Muscle of leg (tissue), 11 donors: Measurements from ENCODE around the gene ARHGEF25. TPM values are rescaled to one million over a fixed set of nuclear protein-coding genes. Genes with fewer than 3 reads are reported as not detected.
A peak's percentile ranks its signal among the peaks of the same experiment; 100 is the strongest.
"Not testable (repeated sequence)": the region's sequence is repeated elsewhere in the genome, so short reads cannot be mapped to it uniquely, and the experiment has no call there.

ENCODE experiments used
- DNase-seq: peaks from one replicate; pipeline ENCODE4 v3.0.0; 2013
- H3K27ac ChIP-seq: one replicate; pipeline ENCODE4 v1.5.1; 2013; ENCODE audit warnings: mild to moderate bottlenecking, low read length, control low read depth
- H3K27me3 ChIP-seq: one replicate; pipeline ENCODE4 v1.6.1; 2013; ENCODE audit warnings: low read length; ENCODE audit not compliant: control insufficient read depth, insufficient read depth
- H3K36me3 ChIP-seq: one replicate; pipeline ENCODE4 v1.6.1; 2013; ENCODE audit warnings: low read length; ENCODE audit not compliant: control insufficient read depth, insufficient read depth
- H3K4me1 ChIP-seq: one replicate; pipeline ENCODE4 v1.6.1; 2013; ENCODE audit warnings: low read length; ENCODE audit not compliant: control insufficient read depth, insufficient read depth
- H3K4me3 ChIP-seq: one replicate; pipeline ENCODE4 v1.5.1; 2013; ENCODE audit warnings: low read length, control low read depth
- H3K9me3 ChIP-seq: replicated peaks from 2 replicates; pipeline ENCODE4 v1.6.1; 2013; ENCODE audit warnings: low read depth, low read length; ENCODE audit not compliant: control insufficient read depth
- WGBS: methylation state at CpG from one replicate; pipeline ENCODE4 v1.1.5; 2013; ENCODE audit warnings: missing lambda C conversion rate; ENCODE audit not compliant: insufficient coverage; 5-methylcytosine and 5-hydroxymethylcytosine counted together
- polyA plus RNA-seq, 8 donors: library from polyadenylated mRNA; unstranded; fragments of 120-200 nt; gene quantifications; one replicate each; pipeline versions ENCODE4 v1.2.1 to v1.2.3, GENCODE V29; 2013; ENCODE audit warnings: inconsistent platforms in 1 of 8, low replicate concordance in 1 of 8; ENCODE audit not compliant: insufficient read length in 8 of 8, insufficient read depth in 1 of 8
- total RNA-seq: library from RNA; stranded (reverse); fragments of 120-200 nt; gene quantifications from one replicate; pipeline ENCODE4 v1.2.4, GENCODE V29; 2013

Gene ARHGEF25
- total and polyA plus RNA-seq, 9 donors = 32.3 to 51.2 (median 40.2) TPM

GRCh38 chr12:57614178-57614947 is 3.1 kb downstream of the ARHGEF25 start:
- WGBS = 87% methylated on average over 3 of the region's 14 CpGs
- peaks cover 61% of the 10 kb centered on the region for H3K27me3 ChIP-seq
- peaks cover 38% of the 10 kb centered on the region for H3K36me3 ChIP-seq
- H3K9me3 ChIP-seq = no peaks in the 10 kb centered on the region
- H3K27ac ChIP-seq = no peak overlapping the region
- peak; percentile 52 for DNase-seq
- no peak overlapping the region for H3K4me3 ChIP-seq
- peaks cover 32% of the 10 kb centered on the region for H3K4me1 ChIP-seq

GRCh38 chr12:57614948-57615500 is 3.8 kb downstream of the ARHGEF25 start:
- Histone ChIP-seq H3K4me3 (no peak overlapping the region), H3K27me3 (peaks cover 63% of the 10 kb centered on the region), H3K36me3 (peaks cover 38% of the 10 kb centered on the region), H3K9me3 (no peaks in the 10 kb centered on the region), H3K4me1 (peaks cover 28% of the 10 kb centered on the region), H3K27ac (no peak overlapping the region)
- peak; percentile 1 for DNase-seq
- WGBS = 96% methylated on average over 5 of the region's 11 CpGs

- Histone ChIP-seq H3K27ac (no peak overlapping the region), H3K27me3 (peaks cover 63% of the 10 kb centered on the region), H3K4me1 (peaks cover 24% of the 10 kb centered on the region), H3K9me3 (no peaks in the 10 kb centered on the region), H3K36me3 (peaks cover 38% of the 10 kb centered on the region), H3K4me3 (no peak overlapping the region)
- no peak for DNase-seq
- WGBS = 90% methylated on average over 5 of the region's 5 CpGs
These were observed 4.4 kb downstream of the ARHGEF25 start for GRCh38 chr12:57615637-57616036.

GRCh38 chr12:57616383-57617101 is 5.3 kb downstream of the ARHGEF25 start:
- peaks cover 64% of the 10 kb centered on the region for H3K27me3 ChIP-seq
- H3K27ac ChIP-seq = no peak overlapping the region
- whole genome bisulfite sequencing = no CpG with 5 or more reads among the region's 3 CpGs
- no peak for DNase-seq
- H3K4me1 ChIP-seq = peaks cover 28% of the 10 kb centered on the region
- H3K36me3 ChIP-seq = peaks cover 38% of the 10 kb centered on the region
- H3K4me3 ChIP-seq = no peak overlapping the region
- no peaks in the 10 kb centered on the region for H3K9me3 ChIP-seq

- Histone ChIP-seq H3K4me3 (no peak overlapping the region), H3K4me1 (peaks cover 31% of the 10 kb centered on the region), H3K27ac (no peak overlapping the region), H3K9me3 (no peaks in the 10 kb centered on the region), H3K27me3 (peaks cover 75% of the 10 kb centered on the region), H3K36me3 (peaks cover 44% of the 10 kb centered on the region)
- DNase-seq = no peak
- WGBS = 56% methylated on average over 2 of the region's 11 CpGs
These were observed 6.7 kb downstream of the ARHGEF25 start for GRCh38 chr12:57617942-57618341.

- 82% methylated on average over 4 of the region's 6 CpGs for WGBS
- not testable (repeated sequence) for H3K4me3 ChIP-seq, H3K9me3 ChIP-seq, DNase-seq, H3K27ac ChIP-seq
- H3K27me3 ChIP-seq = peaks cover 76% of the 10 kb centered on the region
- H3K36me3 ChIP-seq = peaks cover 42% of the 10 kb centered on the region
- H3K4me1 ChIP-seq = peaks cover 29% of the 10 kb centered on the region
These were observed 7.2 kb downstream of the ARHGEF25 start for GRCh38 chr12:57618431-57618830.

- DNase-seq = peak; percentile 22
- 38% methylated on average over 9 of the region's 16 CpGs for WGBS
- Histone ChIP-seq H3K9me3 (no peaks in the 10 kb centered on the region), H3K27me3 (peaks cover 78% of the 10 kb centered on the region), H3K27ac (no peak overlapping the region), H3K4me3 (no peak overlapping the region), H3K4me1 (peaks cover 24% of the 10 kb centered on the region), H3K36me3 (peaks cover 40% of the 10 kb centered on the region)
These were observed 7.8 kb downstream of the ARHGEF25 start for GRCh38 chr12:57618966-57619433.

GRCh38 chr12:57619434-57620244 is 8.4 kb downstream of the ARHGEF25 start:
- Histone ChIP-seq H3K9me3 (no peaks in the 10 kb centered on the region), H3K27me3 (peaks cover 81% of the 10 kb centered on the region), H3K27ac (no peak overlapping the region), H3K4me3 (no peak overlapping the region), H3K36me3 (peaks cover 35% of the 10 kb centered on the region), H3K4me1 (peaks cover 23% of the 10 kb centered on the region)
- 36% methylated on average over 43 of the region's 46 CpGs for WGBS
- no peak for DNase-seq

GRCh38 chr12:57620245-57620935 is 9.2 kb downstream of the ARHGEF25 start:
- Histone ChIP-seq H3K27me3 (peaks cover 86% of the 10 kb centered on the region), H3K36me3 (peaks cover 35% of the 10 kb centered on the region), H3K4me1 (peaks cover 23% of the 10 kb centered on the region), H3K9me3 (no peaks in the 10 kb centered on the region), H3K27ac (no peak overlapping the region), H3K4me3 (no peak overlapping the region)
- DNase-seq = peak; percentile 7
- WGBS = 49% methylated on average over 13 of the region's 13 CpGs
